Peyer's patch (tissue), 4 donors: Measurements from ENCODE around the gene NKAIN2. TPM values are rescaled to one million over a fixed set of nuclear protein-coding genes. Genes with fewer than 3 reads are reported as not detected.
"Not testable (repeated sequence)": the region's sequence is repeated elsewhere in the genome, so short reads cannot be mapped to it uniquely, and the experiment has no call there.

Experiments
- DNase-seq, 3 donors: peaks; one replicate each; pipeline ENCODE4 v3.0.0-alpha.2; 2017 to 2019
- H3K27ac ChIP-seq, 4 donors: fragments of 200-600 bp; sonication (generic); one replicate each; pipeline ENCODE4 v1.5.1; 2016 to 2019
- H3K27me3 ChIP-seq, 2 donors: fragments of 200-600 bp; sonication (generic); one replicate each; pipeline ENCODE4 v1.5.1; 2019
- H3K36me3 ChIP-seq, 3 donors: fragments of 200-600 bp; sonication (generic); one replicate each; pipeline ENCODE4 v1.5.1; 2016 to 2019
- H3K4me1 ChIP-seq, 4 donors: fragments of 200-600 bp; sonication (generic); one replicate each; pipeline ENCODE4 v1.5.1; 2016 to 2019
- H3K4me3 ChIP-seq, 4 donors: fragments of 200-600 bp; sonication (generic); 1 replicate in 3 of 4; 2 replicates in 1 of 4; pipeline ENCODE4 v1.5.1; 2016 to 2019; ENCODE audit warnings: mild to moderate bottlenecking in 1 of 4
- H3K9me3 ChIP-seq, 4 donors: fragments of 200-600 bp; sonication (generic); one replicate each; pipeline ENCODE4 v1.5.1; 2016 to 2019; ENCODE audit warnings: mild to moderate bottlenecking in 1 of 4
- CTCF ChIP-seq, 6 experiments: fragments of 450-650 bp in 4 of 6; fragments of 200-600 bp in 2 of 6; sonication (generic) in 1 of 6; IDR thresholded peaks; one replicate each; pipeline ENCODE4 v1.5.1; 2017 to 2019; ENCODE audit warnings: antibody characterized with exemption in 6 of 6, mild to moderate bottlenecking in 3 of 6, moderate library complexity in 1 of 6
- POLR2A ChIP-seq, 2 donors: fragments of 450-650 bp; IDR thresholded peaks; one replicate each; pipeline ENCODE4 v1.5.1; 2017; ENCODE audit warnings: antibody characterized with exemption in 2 of 2, mild to moderate bottlenecking in 2 of 2, moderate library complexity in 2 of 2
- total RNA-seq, 4 donors: library from RNA; depleted of rRNA; stranded (reverse); fragments of >200 nt; gene quantifications; one replicate each; pipeline ENCODE4 v1.1.0, GENCODE V29; 2016

The NKAIN2 gene
- total RNA-seq, 4 donors from 2014 or later, result not detected

- H3K36me3 ChIP-seq, result no peaks in the 10 kb centered on the region
- H3K27ac ChIP-seq, result no peak overlapping the region
- DNase-seq, result no peak
- no peak for TF ChIP-seq POLR2A (IDR thresholded peaks at IDR 0.05)
- no peak for TF ChIP-seq CTCF (IDR thresholded peaks at IDR 0.05)
- H3K4me3 ChIP-seq, result no peak overlapping the region
- no peaks in the 10 kb centered on the region for H3K27me3 ChIP-seq
- H3K9me3 ChIP-seq, result no peaks in the 10 kb centered on the region
- H3K4me1 ChIP-seq, result no peaks in the 10 kb centered on the region
Measured at GRCh38 chr6:124688369-124688768, 884.7 kb downstream of the NKAIN2 start.

- DNase-seq, result no peak
- Histone ChIP-seq H3K36me3 (no peaks in the 10 kb centered on the region), H3K4me1 (no peaks in the 10 kb centered on the region), H3K27ac (no peak overlapping the region), H3K4me3 (no peak overlapping the region), H3K9me3 (no peaks in the 10 kb centered on the region), H3K27me3 (no peaks in the 10 kb centered on the region)
- no peak for TF ChIP-seq CTCF (IDR thresholded peaks at IDR 0.05)
- TF ChIP-seq POLR2A (IDR thresholded peaks at IDR 0.05), result no peak
Measured at GRCh38 chr6:124694139-124694705, 890.6 kb downstream of the NKAIN2 start.

GRCh38 chr6:124699038-124699437, 895.4 kb downstream of the NKAIN2 start:
- DNase-seq, result no peak
- H3K27me3 ChIP-seq, result no peaks in the 10 kb centered on the region
- H3K9me3 ChIP-seq, result no peaks in the 10 kb centered on the region
- H3K36me3 ChIP-seq, result no peaks in the 10 kb centered on the region
- no peak overlapping the region for H3K4me3 ChIP-seq
- TF ChIP-seq POLR2A (IDR thresholded peaks at IDR 0.05) (no peak), CTCF (IDR thresholded peaks at IDR 0.05) (no peak)
- H3K27ac ChIP-seq, result no peak overlapping the region
- H3K4me1 ChIP-seq, result no peaks in the 10 kb centered on the region

GRCh38 chr6:124703541-124703940, 899.9 kb downstream of the NKAIN2 start:
- TF ChIP-seq CTCF (IDR thresholded peaks at IDR 0.05) (no peak), POLR2A (IDR thresholded peaks at IDR 0.05) (no peak)
- no peak overlapping the region for H3K4me3 ChIP-seq
- no peaks in the 10 kb centered on the region for H3K4me1 ChIP-seq
- DNase-seq, result no peak
- no peaks in the 10 kb centered on the region for H3K9me3 ChIP-seq
- H3K27me3 ChIP-seq, result no peaks in the 10 kb centered on the region
- no peaks in the 10 kb centered on the region for H3K36me3 ChIP-seq
- H3K27ac ChIP-seq, result no peak overlapping the region

GRCh38 chr6:124712532-124712931, 908.9 kb downstream of the NKAIN2 start:
- not testable (repeated sequence) for H3K4me1 ChIP-seq, DNase-seq, H3K27ac ChIP-seq, H3K27me3 ChIP-seq, H3K4me3 ChIP-seq, H3K9me3 ChIP-seq, H3K36me3 ChIP-seq

GRCh38 chr6:124714728-124715127, 911.1 kb downstream of the NKAIN2 start:
- Histone ChIP-seq H3K4me3 (no peak overlapping the region), H3K27ac (no peak overlapping the region), H3K27me3 (no peaks in the 10 kb centered on the region), H3K9me3 (no peaks in the 10 kb centered on the region), H3K36me3 (no peaks in the 10 kb centered on the region), H3K4me1 (no peaks in the 10 kb centered on the region)
- no peak for DNase-seq
- no peak for TF ChIP-seq CTCF (IDR thresholded peaks at IDR 0.05)
